B cell (primary cell): ENCODE results near the gene CFAP44. TPM values are rescaled to one million over a fixed set of nuclear protein-coding genes. Genes with fewer than 3 reads are reported as not detected.

Source experiments
- ATAC-seq: fragments of 200-7000 bp; cut with Tn5 transposase; one replicate; pipeline ENCODE4 v1.10.0; 2021; ENCODE audit warnings: low read depth, mild to moderate bottlenecking, moderate number of reproducible peaks, moderate library complexity
- CTCF ChIA-PET: fragments of 350-600 bp; sonication (Branson Sonifier 250); formaldehyde crosslinking; loops from one replicate; lab custom pipeline; 2021; ENCODE audit warnings: antibody characterized with exemption, inconsistent platforms; lab: Charles Lee
- POLR2A ChIA-PET: fragments of 350-600 bp; sonication (Branson Sonifier 250); formaldehyde crosslinking; loops from one replicate; lab custom pipeline; 2021; ENCODE audit warnings: antibody characterized with exemption; lab: Charles Lee
- DNase-seq: peaks from one replicate; pipeline ENCODE4 v3.0.0; 2013
- H2AFZ ChIP-seq: 2 replicates; pipeline ENCODE4 v1.6.1; 2012; ENCODE audit warnings: mild to moderate bottlenecking, low read depth, low read length; ENCODE audit not compliant: insufficient read depth, poor library complexity, severe bottlenecking
- H3K27ac ChIP-seq, 2 donors: 1 replicate in 1 of 2; 2 replicates in 1 of 2; pipeline ENCODE4 v1.5.1; 2012 to 2013; ENCODE audit warnings: low read length in 2 of 2, mild to moderate bottlenecking in 2 of 2, moderate library complexity in 1 of 2
- H3K27me3 ChIP-seq, 4 experiments: fragments of 200-600 bp in 1 of 4; sonication (generic) in 1 of 4; replicated peaks in 1 of 4; 1 replicate in 2 of 4; 2 replicates in 2 of 4; pipeline versions ENCODE4 v1.6.1 to v1.7.0; 2013 to 2016; ENCODE audit warnings: low read length in 3 of 4, mild to moderate bottlenecking in 2 of 4, mixed read lengths in 1 of 4, moderate library complexity in 1 of 4; ENCODE audit not compliant: insufficient read depth in 4 of 4, control insufficient read depth in 3 of 4; ENCODE audit errors: control extremely low read depth in 1 of 4
- H3K36me3 ChIP-seq, 2 experiments: replicated peaks in 1 of 2; 1 replicate in 1 of 2; 2 replicates in 1 of 2; pipeline versions ENCODE4 v1.6.1 to v1.7.1; 2013; ENCODE audit warnings: low read length in 1 of 2; ENCODE audit not compliant: insufficient read depth in 2 of 2, control insufficient read depth in 1 of 2; ENCODE audit errors: control extremely low read depth in 1 of 2, extremely low read depth in 1 of 2
- H3K4me1 ChIP-seq, 2 donors: fragments of 200-600 bp in 1 of 2; sonication (generic) in 1 of 2; 1 replicate in 1 of 2; 2 replicates in 1 of 2; pipeline versions ENCODE4 v1.5.1 to v1.6.1; 2013 to 2017; ENCODE audit warnings: low read length in 2 of 2; ENCODE audit not compliant: control insufficient read depth in 2 of 2, insufficient read depth in 2 of 2
- H3K4me2 ChIP-seq: replicated peaks from 2 replicates; pipeline ENCODE3; 2012; ENCODE audit warnings: mild to moderate bottlenecking, low read depth, low read length; ENCODE audit not compliant: poor library complexity, severe bottlenecking
- H3K4me3 ChIP-seq, 5 experiments: fragments of 200-600 bp in 1 of 5; sonication (generic) in 1 of 5; 1 replicate in 3 of 5; 2 replicates in 2 of 5; pipeline versions ENCODE4 v1.5.1 to v1.7.0; 2011 to 2016; ENCODE audit warnings: low read length in 4 of 5, mild to moderate bottlenecking in 4 of 5, low read depth in 2 of 5, control low read depth in 1 of 5, moderate library complexity in 1 of 5; ENCODE audit not compliant: insufficient read depth in 1 of 5; ENCODE audit errors: control extremely low read depth in 1 of 5, extremely low read depth in 1 of 5
- H3K79me2 ChIP-seq: fragments of 200-600 bp; sonication (generic); one replicate; pipeline ENCODE4 v1.6.0; 2016; ENCODE audit warnings: low read length; ENCODE audit not compliant: control insufficient read depth, insufficient read depth
- H3K9ac ChIP-seq: fragments of 200-600 bp; sonication (generic); 2 replicates; pipeline ENCODE4 v1.6.1; 2017; ENCODE audit warnings: mild to moderate bottlenecking, low read length, moderate library complexity
- H3K9me3 ChIP-seq, 3 donors: one replicate each; pipeline versions ENCODE4 v1.6.1 to v1.7.1; 2013; ENCODE audit warnings: low read length in 2 of 3; ENCODE audit not compliant: control insufficient read depth in 2 of 3, insufficient read depth in 1 of 3; ENCODE audit errors: control extremely low read depth in 1 of 3
- H4K20me1 ChIP-seq: 2 replicates; pipeline ENCODE4 v1.6.0; 2012; ENCODE audit warnings: mild to moderate bottlenecking, low read length; ENCODE audit not compliant: insufficient read depth, control insufficient read depth, poor library complexity, severe bottlenecking
- H3K27ac Mint-ChIP-seq: one replicate; pipeline ENCODE4 v1.8.0; 2021; ENCODE audit warnings: mixed read lengths
- H3K27me3 Mint-ChIP-seq: one replicate; pipeline ENCODE4 v1.8.0; 2021; ENCODE audit warnings: mixed read lengths
- H3K4me1 Mint-ChIP-seq: one replicate; pipeline ENCODE4 v1.8.0; 2021; ENCODE audit warnings: mixed read lengths
- H3K4me3 Mint-ChIP-seq: one replicate; pipeline ENCODE4 v1.8.0; 2021; ENCODE audit warnings: mixed read lengths
- H3K9me3 Mint-ChIP-seq: one replicate; pipeline ENCODE4 v1.8.0; 2022; ENCODE audit warnings: mixed read lengths; ENCODE audit not compliant: insufficient read depth
- EZH2 ChIP-seq: IDR thresholded peaks from 2 replicates; pipeline ENCODE4 v1.6.1; 2012; ENCODE audit warnings: borderline replicate concordance, low read depth, mild to moderate bottlenecking, moderate library complexity, low read length; ENCODE audit not compliant: insufficient read depth, poor library complexity, severe bottlenecking
- WGBS: methylation state at CpG from one replicate; pipeline ENCODE4 v1.1.5; 2013; ENCODE audit warnings: missing lambda C conversion rate; ENCODE audit not compliant: insufficient coverage; 5-methylcytosine and 5-hydroxymethylcytosine counted together
- intact Hi-C: fragments of 100-400 bp; cut with micrococcal nuclease; formaldehyde crosslinking; loops from one replicate; pipeline ENCODE4 v1.10.0; 2022
- polyA plus RNA-seq: library from polyadenylated mRNA; depleted of rRNA; stranded (reverse); fragments of >200 nt; gene quantifications from 2 replicates; pipeline ENCODE4 v1.2.3, GENCODE V29; 2012
- total RNA-seq, 2 donors: library from RNA; stranded (reverse); fragments of 120-200 nt in 1 of 2; gene quantifications; 1 replicate in 1 of 2; 2 replicates in 1 of 2; pipeline versions ENCODE4 v1.2.3 to v1.2.4, GENCODE V29; 2013 to 2022
- TF ChIP-seq, protein P1 (sequence below): fragments of 200-600 bp; IDR thresholded peaks from one replicate; pipeline ENCODE4 v1.8.0; 2022; ENCODE audit warnings: antibody characterized with exemption, mild to moderate bottlenecking

CFAP44 gene
- total and polyA plus RNA-seq, 2 donors (not counting 1 experiment from before 2014, with no cell fraction given): 6.6 to 33.8 TPM

- Histone ChIP-seq H3K4me2 (no peak overlapping the region), H3K9me3 (peaks cover 0 to 3% (median 0%) of the 10 kb centered on the region in 3 donors), H3K4me1 (no peaks in the 10 kb centered on the region), H3K36me3 (peaks cover 0 to 5% of the 10 kb centered on the region in 2 experiments), H3K79me2 (no peaks in the 10 kb centered on the region), H4K20me1 (no peaks in the 10 kb centered on the region), H3K9ac (no peak overlapping the region), H3K27me3 (no peaks in the 10 kb centered on the region), H3K4me3 (no peak overlapping the region), H2AFZ (no peak overlapping the region), H3K27ac (no peak overlapping the region)
- Mint-ChIP-seq H3K4me3 (no peak overlapping the region), H3K9me3 (peaks cover 2% of the 10 kb centered on the region), H3K27ac (no peak overlapping the region), H3K27me3 (no peaks in the 10 kb centered on the region), H3K4me1 (no peaks in the 10 kb centered on the region)
- POLR2A ChIA-PET: no interaction called here
- no peak for DNase-seq
- intact Hi-C loops: no loop called here
- CTCF ChIA-PET: interaction anchor here (0.5 kb wide), 1 partner anchor 403 kb away, joined by 3 read pairs; no protein-coding TSS in a partner anchor
- no peak for ATAC-seq
- TF ChIP-seq EZH2: no peak
- TF ChIP-seq, protein P1, sequence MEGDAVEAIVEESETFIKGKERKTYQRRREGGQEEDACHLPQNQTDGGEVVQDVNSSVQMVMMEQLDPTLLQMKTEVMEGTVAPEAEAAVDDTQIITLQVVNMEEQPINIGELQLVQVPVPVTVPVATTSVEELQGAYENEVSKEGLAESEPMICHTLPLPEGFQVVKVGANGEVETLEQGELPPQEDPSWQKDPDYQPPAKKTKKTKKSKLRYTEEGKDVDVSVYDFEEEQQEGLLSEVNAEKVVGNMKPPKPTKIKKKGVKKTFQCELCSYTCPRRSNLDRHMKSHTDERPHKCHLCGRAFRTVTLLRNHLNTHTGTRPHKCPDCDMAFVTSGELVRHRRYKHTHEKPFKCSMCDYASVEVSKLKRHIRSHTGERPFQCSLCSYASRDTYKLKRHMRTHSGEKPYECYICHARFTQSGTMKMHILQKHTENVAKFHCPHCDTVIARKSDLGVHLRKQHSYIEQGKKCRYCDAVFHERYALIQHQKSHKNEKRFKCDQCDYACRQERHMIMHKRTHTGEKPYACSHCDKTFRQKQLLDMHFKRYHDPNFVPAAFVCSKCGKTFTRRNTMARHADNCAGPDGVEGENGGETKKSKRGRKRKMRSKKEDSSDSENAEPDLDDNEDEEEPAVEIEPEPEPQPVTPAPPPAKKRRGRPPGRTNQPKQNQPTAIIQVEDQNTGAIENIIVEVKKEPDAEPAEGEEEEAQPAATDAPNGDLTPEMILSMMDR: no peak
- WGBS: no CpG with 5 or more reads among the region's 2 CpGs
Observed at GRCh38 chr3:113431811-113432210, 9.5 kb downstream of the CFAP44 start.

DNA sequence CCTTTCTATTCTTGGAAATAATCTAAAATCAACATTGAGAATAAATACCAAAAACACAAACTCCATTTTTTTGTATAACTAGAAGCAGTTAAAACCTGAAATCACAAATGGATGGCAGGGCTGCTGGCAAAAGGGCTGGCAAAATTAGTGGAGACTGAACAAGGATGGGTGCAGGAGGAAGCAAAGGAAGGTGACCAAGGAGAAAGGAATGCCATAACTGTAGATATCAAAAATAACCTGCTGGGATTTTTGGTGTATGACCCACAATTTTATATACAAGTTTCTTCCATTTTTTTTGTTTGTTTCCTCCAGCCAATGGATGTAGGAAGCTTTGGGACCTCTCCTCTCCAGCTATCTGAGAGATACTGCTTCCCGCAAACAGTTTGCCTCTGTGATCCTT is 12.7 kb downstream of the CFAP44 start:
- Histone ChIP-seq H3K27me3 (no peaks in the 10 kb centered on the region), H3K4me1 (peaks cover 5 to 8% of the 10 kb centered on the region in 2 donors), H2AFZ (no peak overlapping the region), H3K27ac (no peak overlapping the region), H4K20me1 (no peaks in the 10 kb centered on the region), H3K4me3 (no peak overlapping the region), H3K36me3 (peaks cover 2 to 16% of the 10 kb centered on the region in 2 experiments), H3K79me2 (no peaks in the 10 kb centered on the region), H3K9ac (no peak overlapping the region), H3K4me2 (no peak overlapping the region), H3K9me3 (peaks cover 8 to 14% (median 10%) of the 10 kb centered on the region in 3 donors)
- Mint-ChIP-seq H3K4me1 (peaks cover 7% of the 10 kb centered on the region), H3K27ac (no peak overlapping the region), H3K4me3 (no peak overlapping the region), H3K27me3 (no peaks in the 10 kb centered on the region), H3K9me3 (peaks cover 12% of the 10 kb centered on the region)
- TF ChIP-seq, protein P1: no peak
- TF ChIP-seq EZH2: no peak
- whole genome bisulfite sequencing: no CpG with 5 or more reads among the region's 1 CpG
- POLR2A ChIA-PET: no interaction called here
- CTCF ChIA-PET: no interaction called here
- ATAC-seq (no peak), DNase-seq (no peak)
- intact Hi-C loops: no loop called here
